SK-N-SH (cell line): ENCODE results near the gene OXA1L. TPM values are rescaled to one million over a fixed set of nuclear protein-coding genes. Genes with fewer than 3 reads are reported as not detected.

ENCODE experiments used
- CTCF ChIA-PET: fragments of 300-600, 350-600 bp; formaldehyde crosslinking; extraction: SDS; loops from one replicate; lab custom pipeline; 2021; lab: Yijun Ruan, JAX
- POLR2A ChIA-PET: fragments of 350-600 bp; sonication (Branson Sonifier 250); formaldehyde crosslinking; extraction: SDS; loops from one replicate; lab custom pipeline; 2020; ENCODE audit warnings: antibody characterized with exemption, inconsistent platforms; lab: Yijun Ruan, JAX
- DNase-seq: peaks from one replicate; pipeline ENCODE4 v3.0.0; 2012
- H2AFZ ChIP-seq: fragments of 200-600 bp; sonication (generic); 2 replicates; pipeline ENCODE4 v1.8.1; 2016; ENCODE audit warnings: antibody characterized with exemption, mild to moderate bottlenecking, low read depth
- H3F3A ChIP-seq: fragments of 200-600 bp; sonication (generic); replicated peaks from 2 replicates; pipeline ENCODE3; 2016; ENCODE audit warnings: antibody characterized with exemption, mild to moderate bottlenecking; ENCODE audit not compliant: insufficient read depth
- H3K27ac ChIP-seq, 2 experiments: fragments of 200-500 bp in 1 of 2; fragments of 200-600 bp in 1 of 2; sonication (Bioruptor generic) in 1 of 2; sonication (generic), shearing (Covaris generic) in 1 of 2; 2 replicates each; pipeline versions ENCODE4 v1.5.1 to v1.6.1; 2014 to 2016; ENCODE audit warnings: low read depth in 2 of 2, inconsistent platforms in 1 of 2, low read length in 1 of 2, mild to moderate bottlenecking in 1 of 2, mixed read lengths in 1 of 2
- H3K27me3 ChIP-seq: fragments of 200-600 bp; sonication (generic), shearing (Covaris generic); 2 replicates; pipeline ENCODE4 v1.6.1; 2016; ENCODE audit warnings: mixed run types; ENCODE audit not compliant: insufficient read depth
- H3K36me3 ChIP-seq, 2 experiments: fragments of 200-500 bp in 1 of 2; fragments of 200-600 bp in 1 of 2; sonication (Bioruptor generic) in 1 of 2; sonication (generic) in 1 of 2; replicated peaks in 1 of 2; 2 replicates each; pipeline versions ENCODE3 to v1.5.1; 2014 to 2016; ENCODE audit warnings: low read length in 1 of 2, mild to moderate bottlenecking in 1 of 2; ENCODE audit not compliant: insufficient read depth in 2 of 2, control insufficient read depth in 1 of 2
- H3K4me1 ChIP-seq, 2 experiments: fragments of 200-500 bp in 1 of 2; fragments of 200-600 bp in 1 of 2; sonication (Bioruptor generic) in 1 of 2; sonication (generic), shearing (Covaris generic) in 1 of 2; 2 replicates each; pipeline versions ENCODE4 v1.5.1 to v1.6.1; 2014 to 2016; ENCODE audit warnings: low read depth in 1 of 2, low read length in 1 of 2, mixed run types in 1 of 2; ENCODE audit not compliant: insufficient read depth in 2 of 2, control insufficient read depth in 1 of 2
- H3K4me2 ChIP-seq: fragments of 200-600 bp; sonication (generic), shearing (Covaris generic); 2 replicates; pipeline ENCODE4 v1.6.1; 2017; ENCODE audit warnings: mixed run types
- H3K4me3 ChIP-seq, 2 experiments: fragments of 200-500 bp in 1 of 2; fragments of 200-600 bp in 1 of 2; sonication (Bioruptor generic) in 1 of 2; sonication (generic), shearing (Covaris generic) in 1 of 2; 2 replicates each; pipeline versions ENCODE4 v1.5.1 to v1.8.1; 2014 to 2016; ENCODE audit warnings: low read depth in 2 of 2, inconsistent platforms in 1 of 2, low read length in 1 of 2, mild to moderate bottlenecking in 1 of 2, mixed read lengths in 1 of 2, moderate library complexity in 1 of 2
- H3K79me2 ChIP-seq: fragments of 200-600 bp; sonication (generic); 2 replicates; pipeline ENCODE4 v1.8.1; 2017; ENCODE audit warnings: mild to moderate bottlenecking; ENCODE audit not compliant: insufficient read depth
- H3K9ac ChIP-seq: fragments of 200-600 bp; sonication (generic); 2 replicates; pipeline ENCODE4 v1.6.1; 2017; ENCODE audit warnings: mixed run types
- H3K9me2 ChIP-seq: fragments of 200-600 bp; sonication (generic); 2 replicates; pipeline ENCODE4 v1.6.1; 2017; ENCODE audit warnings: mixed run types
- H3K9me3 ChIP-seq: fragments of 200-600 bp; sonication (generic); 2 replicates; pipeline ENCODE4 v1.6.1; 2017; ENCODE audit warnings: mixed run types, mild to moderate bottlenecking, moderate library complexity
- H4K20me1 ChIP-seq: fragments of 200-600 bp; sonication (generic); 2 replicates; pipeline ENCODE4 v1.6.1; 2017; ENCODE audit warnings: mild to moderate bottlenecking, mixed run types; ENCODE audit not compliant: insufficient read depth
- ELF1 ChIP-seq: IDR thresholded peaks from 2 replicates; pipeline ENCODE4 v1.4.0; 2012
- EZH2phosphoT487 ChIP-seq: fragments of 200-600 bp; sonication (generic); IDR thresholded peaks from 2 replicates; pipeline ENCODE4 v1.6.1; 2017; ENCODE audit warnings: low read depth, mixed run types, mild to moderate bottlenecking, antibody characterized with exemption, moderate library complexity, borderline replicate concordance
- FOXJ3 ChIP-seq: sonication (generic); formaldehyde crosslinking; IDR thresholded peaks from 2 replicates; pipeline ENCODE4 v1.5.1; 2020; ENCODE audit warnings: mild to moderate bottlenecking, missing genetic modification reagents
- GATA2 ChIP-seq: sonication (generic); formaldehyde crosslinking; IDR thresholded peaks from 2 replicates; pipeline ENCODE4 v1.5.0; 2020; ENCODE audit warnings: mild to moderate bottlenecking, missing genetic modification reagents
- MXI1 ChIP-seq: IDR thresholded peaks from 2 replicates; pipeline ENCODE4 v1.6.1; 2012; ENCODE audit warnings: mild to moderate bottlenecking, low read depth, low read length, improper control_type of control experiment
- NFIC ChIP-seq: IDR thresholded peaks from 2 replicates; pipeline ENCODE4 v1.4.0; 2012; ENCODE audit warnings: borderline replicate concordance
- PBX3 ChIP-seq: IDR thresholded peaks from 2 replicates; pipeline ENCODE4; 2012
- RAD21 ChIP-seq: IDR thresholded peaks from 2 replicates; pipeline ENCODE4 v1.6.1; 2012; ENCODE audit warnings: mild to moderate bottlenecking, low read length
- REST ChIP-seq: IDR thresholded peaks from 2 replicates; pipeline ENCODE4 v1.6.1; 2012; ENCODE audit warnings: mild to moderate bottlenecking, low read depth, low read length, moderate library complexity
- RFX5 ChIP-seq: IDR thresholded peaks from 2 replicates; pipeline ENCODE4 v1.6.1; 2012; ENCODE audit warnings: mild to moderate bottlenecking, improper control_type of control experiment, low read length
- RXRA ChIP-seq: IDR thresholded peaks from 2 replicates; pipeline ENCODE4 v1.4.0; 2012; ENCODE audit warnings: low read depth, mild to moderate bottlenecking, borderline replicate concordance
- SIN3A ChIP-seq: IDR thresholded peaks from 2 replicates; pipeline ENCODE4 v1.6.1; 2012; ENCODE audit warnings: low read depth, mild to moderate bottlenecking, low read length, moderate library complexity, borderline replicate concordance
- SMC3 ChIP-seq: IDR thresholded peaks from 2 replicates; pipeline ENCODE4 v1.6.1; 2012; ENCODE audit warnings: low read depth, low read length, improper control_type of control experiment
- TCF12 ChIP-seq: IDR thresholded peaks from 2 replicates; pipeline ENCODE4 v1.4.0; 2012
- TEAD4 ChIP-seq: IDR thresholded peaks from 2 replicates; pipeline ENCODE4 v1.4.0; 2012; ENCODE audit warnings: mild to moderate bottlenecking, borderline replicate concordance; ENCODE audit not compliant: insufficient read depth
- USF1 ChIP-seq: IDR thresholded peaks from 2 replicates; pipeline ENCODE4 v1.4.0; 2012; ENCODE audit warnings: low read depth, borderline replicate concordance
- WGBS: methylation state at CpG from one replicate; pipeline ENCODE4 v1.1.6; 2017; ENCODE audit warnings: low lambda C conversion rate; 5-methylcytosine and 5-hydroxymethylcytosine counted together
- polyA plus RNA-seq, 3 experiments: library from polyadenylated mRNA; depleted of rRNA; stranded (reverse); fragments of >200 nt; gene quantifications; 2 replicates each; pipeline ENCODE4 v1.2.3, GENCODE V29; 2012
- TF ChIP-seq, protein P1 (sequence below): IDR thresholded peaks from 2 replicates; pipeline ENCODE4 v1.4.0; 2012; ENCODE audit warnings: low read depth
- TF ChIP-seq, protein P2 (sequence below): fragments of 150-350 bp; IDR thresholded peaks from 2 replicates; pipeline ENCODE4 v1.6.1; 2017; ENCODE audit warnings: antibody characterized with exemption, low read length, low read depth, borderline replicate concordance
- TF ChIP-seq, protein P3 (sequence below): fragments of 150-350 bp; IDR thresholded peaks from 2 replicates; pipeline ENCODE4 v1.6.1; 2016; ENCODE audit warnings: mild to moderate bottlenecking, low read depth, low read length
- TF ChIP-seq, protein P4 (sequence below): IDR thresholded peaks from 2 replicates; pipeline ENCODE4 v1.4.0; 2012; ENCODE audit warnings: low read depth, borderline replicate concordance

Gene OXA1L
- polyA plus RNA-seq, 1 of the 3 experiments (the other 2 are of a cell fraction) = 119 TPM

DNA sequence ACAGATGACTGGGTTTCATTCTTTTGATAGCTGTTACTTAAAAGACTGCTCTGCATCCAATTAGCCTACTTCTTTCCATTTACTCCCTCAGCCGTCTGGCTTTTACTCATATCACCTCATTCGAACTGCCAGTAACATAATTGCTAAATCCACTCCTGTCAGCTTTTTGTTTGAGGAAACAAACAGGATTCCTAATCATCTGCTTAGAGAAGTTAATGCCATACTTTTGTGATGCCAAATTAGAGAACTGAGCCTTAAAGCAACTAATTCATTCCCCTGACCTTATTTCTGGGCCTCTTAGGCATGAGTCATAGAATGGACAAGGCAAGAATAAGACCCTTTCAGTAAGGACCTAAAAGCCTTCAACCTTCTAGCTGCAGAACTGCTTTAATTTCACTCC, 2.9 kb downstream of the OXA1L start:
- Histone ChIP-seq H2AFZ (no peak overlapping the region), H3K9ac (no peak overlapping the region), H3K4me2 (no peak overlapping the region), H4K20me1 (no peaks in the 10 kb centered on the region), H3K4me1 (peaks cover 6 to 10% of the 10 kb centered on the region in 2 experiments; a peak in 2 of 4 replicates), H3K79me2 (peaks cover 28% of the 10 kb centered on the region), H3K4me3 (no peak overlapping the region), H3K27ac (no peak overlapping the region), H3K27me3 (no peaks in the 10 kb centered on the region), H3K36me3 (peaks cover 42 to 51% of the 10 kb centered on the region in 2 experiments), H3F3A (no peaks in the 10 kb centered on the region), H3K9me3 (no peaks in the 10 kb centered on the region), H3K9me2 (no peaks in the 10 kb centered on the region)
- TF ChIP-seq, protein P1, sequence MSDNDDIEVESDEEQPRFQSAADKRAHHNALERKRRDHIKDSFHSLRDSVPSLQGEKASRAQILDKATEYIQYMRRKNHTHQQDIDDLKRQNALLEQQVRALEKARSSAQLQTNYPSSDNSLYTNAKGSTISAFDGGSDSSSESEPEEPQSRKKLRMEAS = no peak
- TF ChIP-seq FOXJ3 (CRISPR knock-in tag) (no peak), RXRA (no peak), SIN3A (no peak), RFX5 (no peak), ELF1 (no peak), RAD21 (no peak), PBX3 (no peak), NFIC (no peak), SMC3 (no peak), EZH2phosphoT487 (no peak), TCF12 (no peak), TEAD4 (no peak), USF1 (no peak), REST (no peak), MXI1 (no peak), GATA2 (CRISPR knock-in tag) (no peak)
- TF ChIP-seq, protein P2, sequence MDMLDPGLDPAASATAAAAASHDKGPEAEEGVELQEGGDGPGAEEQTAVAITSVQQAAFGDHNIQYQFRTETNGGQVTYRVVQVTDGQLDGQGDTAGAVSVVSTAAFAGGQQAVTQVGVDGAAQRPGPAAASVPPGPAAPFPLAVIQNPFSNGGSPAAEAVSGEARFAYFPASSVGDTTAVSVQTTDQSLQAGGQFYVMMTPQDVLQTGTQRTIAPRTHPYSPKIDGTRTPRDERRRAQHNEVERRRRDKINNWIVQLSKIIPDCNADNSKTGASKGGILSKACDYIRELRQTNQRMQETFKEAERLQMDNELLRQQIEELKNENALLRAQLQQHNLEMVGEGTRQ = no peak
- TF ChIP-seq, protein P3, sequence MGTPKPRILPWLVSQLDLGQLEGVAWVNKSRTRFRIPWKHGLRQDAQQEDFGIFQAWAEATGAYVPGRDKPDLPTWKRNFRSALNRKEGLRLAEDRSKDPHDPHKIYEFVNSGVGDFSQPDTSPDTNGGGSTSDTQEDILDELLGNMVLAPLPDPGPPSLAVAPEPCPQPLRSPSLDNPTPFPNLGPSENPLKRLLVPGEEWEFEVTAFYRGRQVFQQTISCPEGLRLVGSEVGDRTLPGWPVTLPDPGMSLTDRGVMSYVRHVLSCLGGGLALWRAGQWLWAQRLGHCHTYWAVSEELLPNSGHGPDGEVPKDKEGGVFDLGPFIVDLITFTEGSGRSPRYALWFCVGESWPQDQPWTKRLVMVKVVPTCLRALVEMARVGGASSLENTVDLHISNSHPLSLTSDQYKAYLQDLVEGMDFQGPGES = no peak
- TF ChIP-seq, protein P4, sequence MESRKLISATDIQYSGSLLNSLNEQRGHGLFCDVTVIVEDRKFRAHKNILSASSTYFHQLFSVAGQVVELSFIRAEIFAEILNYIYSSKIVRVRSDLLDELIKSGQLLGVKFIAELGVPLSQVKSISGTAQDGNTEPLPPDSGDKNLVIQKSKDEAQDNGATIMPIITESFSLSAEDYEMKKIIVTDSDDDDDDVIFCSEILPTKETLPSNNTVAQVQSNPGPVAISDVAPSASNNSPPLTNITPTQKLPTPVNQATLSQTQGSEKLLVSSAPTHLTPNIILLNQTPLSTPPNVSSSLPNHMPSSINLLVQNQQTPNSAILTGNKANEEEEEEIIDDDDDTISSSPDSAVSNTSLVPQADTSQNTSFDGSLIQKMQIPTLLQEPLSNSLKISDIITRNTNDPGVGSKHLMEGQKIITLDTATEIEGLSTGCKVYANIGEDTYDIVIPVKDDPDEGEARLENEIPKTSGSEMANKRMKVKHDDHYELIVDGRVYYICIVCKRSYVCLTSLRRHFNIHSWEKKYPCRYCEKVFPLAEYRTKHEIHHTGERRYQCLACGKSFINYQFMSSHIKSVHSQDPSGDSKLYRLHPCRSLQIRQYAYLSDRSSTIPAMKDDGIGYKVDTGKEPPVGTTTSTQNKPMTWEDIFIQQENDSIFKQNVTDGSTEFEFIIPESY = no peak
- DNase-seq = no peak
- POLR2A ChIA-PET = no interaction called here
- 86% methylated on average over 2 of the region's 2 CpGs for WGBS
- CTCF ChIA-PET = no interaction called here
